Spleen (tissue), 11 donors: ENCODE results near the gene ADCY6. TPM values are rescaled to one million over a fixed set of nuclear protein-coding genes. Genes with fewer than 3 reads are reported as not detected.

Experiments used
- DNase-seq: peaks from one replicate; pipeline ENCODE4 v3.0.0-alpha.2; 2020
- H3K27ac ChIP-seq, 8 donors: fragments of 200-600 bp; sonication (generic) in 7 of 8; 1 replicate in 4 of 8; 2 replicates in 4 of 8; pipeline versions ENCODE4 v1.5.0 to v1.8.0; 2016 to 2021; ENCODE audit warnings: inconsistent platforms in 4 of 8, mild to moderate bottlenecking in 4 of 8, moderate library complexity in 1 of 8
- H3K27me3 ChIP-seq, 7 donors: fragments of 200-600 bp; sonication (generic) in 6 of 7; replicated peaks in 1 of 7; 1 replicate in 4 of 7; 2 replicates in 3 of 7; pipeline versions ENCODE4 v1.5.0 to v1.8.0; 2016 to 2021; ENCODE audit warnings: inconsistent platforms in 3 of 7, mild to moderate bottlenecking in 1 of 7
- H3K36me3 ChIP-seq, 6 donors: fragments of 200-600 bp; sonication (generic) in 5 of 6; 1 replicate in 4 of 6; 2 replicates in 2 of 6; pipeline versions ENCODE4 v1.5.0 to v1.8.0; 2016 to 2021; ENCODE audit warnings: inconsistent platforms in 2 of 6
- H3K4me1 ChIP-seq, 6 donors: fragments of 200-600 bp; sonication (generic) in 5 of 6; 1 replicate in 3 of 6; 2 replicates in 3 of 6; pipeline versions ENCODE4 v1.5.0 to v1.8.0; 2016 to 2021; ENCODE audit warnings: inconsistent platforms in 3 of 6
- H3K4me3 ChIP-seq, 8 donors: fragments of 200-600 bp; sonication (generic) in 7 of 8; 1 replicate in 4 of 8; 2 replicates in 4 of 8; pipeline versions ENCODE4 v1.5.0 to v1.8.0; 2016 to 2021; ENCODE audit warnings: inconsistent platforms in 4 of 8, mild to moderate bottlenecking in 4 of 8, moderate library complexity in 2 of 8
- H3K9me3 ChIP-seq, 8 donors: fragments of 200-600 bp; sonication (generic) in 7 of 8; 1 replicate in 4 of 8; 2 replicates in 4 of 8; pipeline versions ENCODE4 v1.5.0 to v1.8.0; 2016 to 2021; ENCODE audit warnings: inconsistent platforms in 4 of 8
- POLR2A ChIP-seq, 3 donors: fragments of 450-650 bp; IDR thresholded peaks; one replicate each; pipeline ENCODE4 v1.5.1; 2017; ENCODE audit warnings: antibody characterized with exemption in 3 of 3, mild to moderate bottlenecking in 1 of 3
- POLR2AphosphoS5 ChIP-seq, 3 donors: sonication (generic); formaldehyde crosslinking; IDR thresholded peaks; one replicate each; pipeline ENCODE4 v1.5.1; 2017; ENCODE audit warnings: antibody characterized with exemption in 3 of 3
- WGBS, 5 donors: extraction: QIAGEN DNeasy Blood & Tissue Kit in 3 of 5; methylation state at CpG; one replicate each; pipeline versions ENCODE4 v1.1.5 to v1.1.7; 2013 to 2018; 5-methylcytosine and 5-hydroxymethylcytosine counted together
- intact Hi-C: fragments of 100-400 bp; cut with DNase I; formaldehyde crosslinking; loops from one replicate; pipeline ENCODE4 v1.15.0; 2023; ENCODE audit warnings: low total_unique reads
- polyA plus RNA-seq, 3 donors: library from polyadenylated mRNA; stranded (reverse); fragments of 200-250 nt; gene quantifications; one replicate each; pipeline ENCODE4 v1.2.1, GENCODE V29; 2013
- total RNA-seq, 7 donors: library from RNA; depleted of rRNA in 3 of 7; stranded (reverse); fragments of >200 nt in 3 of 7; fragmentation: NEBNext Ultra II Directional in 4 of 7; extraction: Animal tissue kit (Norgen Biotek cat#: 25700) in 4 of 7; gene quantifications; one replicate each; pipeline versions ENCODE4 v1.1.0 to v1.2.1, GENCODE V29; 2016 to 2021
- TF ChIP-seq, protein P1 (sequence below), 11 experiments: fragments of 200-600 bp in 7 of 11; fragments of 450-650 bp in 4 of 11; sonication (generic) in 4 of 11; IDR thresholded peaks in 8 of 11; conservative IDR thresholded peaks in 3 of 11; 1 replicate in 7 of 11; 2 replicates in 4 of 11; pipeline versions ENCODE4 v1.4.0 to v1.8.0; 2016 to 2021; ENCODE audit warnings: antibody characterized with exemption in 11 of 11, inconsistent platforms in 4 of 11, mild to moderate bottlenecking in 1 of 11
- donor health status: healthy with polysubstance abuse.
- donor health status: DM: no; HTN: no; CAD: no; lungs with moderate emphysema.
- donor health status: DM: no; HTN: no; CAD: no.
- donor health status: Bipolar disorder and iron deficiency.
- donor health status: healthy.
- donor health status: DM: no; HTN: no; CAD: no.
- donor health status: DM: yes; HTN: yes; CAD: no.

The ADCY6 gene
- total and polyA plus RNA-seq, 10 donors, result 1.6 to 20.4 (median 13.7) TPM

DNA sequence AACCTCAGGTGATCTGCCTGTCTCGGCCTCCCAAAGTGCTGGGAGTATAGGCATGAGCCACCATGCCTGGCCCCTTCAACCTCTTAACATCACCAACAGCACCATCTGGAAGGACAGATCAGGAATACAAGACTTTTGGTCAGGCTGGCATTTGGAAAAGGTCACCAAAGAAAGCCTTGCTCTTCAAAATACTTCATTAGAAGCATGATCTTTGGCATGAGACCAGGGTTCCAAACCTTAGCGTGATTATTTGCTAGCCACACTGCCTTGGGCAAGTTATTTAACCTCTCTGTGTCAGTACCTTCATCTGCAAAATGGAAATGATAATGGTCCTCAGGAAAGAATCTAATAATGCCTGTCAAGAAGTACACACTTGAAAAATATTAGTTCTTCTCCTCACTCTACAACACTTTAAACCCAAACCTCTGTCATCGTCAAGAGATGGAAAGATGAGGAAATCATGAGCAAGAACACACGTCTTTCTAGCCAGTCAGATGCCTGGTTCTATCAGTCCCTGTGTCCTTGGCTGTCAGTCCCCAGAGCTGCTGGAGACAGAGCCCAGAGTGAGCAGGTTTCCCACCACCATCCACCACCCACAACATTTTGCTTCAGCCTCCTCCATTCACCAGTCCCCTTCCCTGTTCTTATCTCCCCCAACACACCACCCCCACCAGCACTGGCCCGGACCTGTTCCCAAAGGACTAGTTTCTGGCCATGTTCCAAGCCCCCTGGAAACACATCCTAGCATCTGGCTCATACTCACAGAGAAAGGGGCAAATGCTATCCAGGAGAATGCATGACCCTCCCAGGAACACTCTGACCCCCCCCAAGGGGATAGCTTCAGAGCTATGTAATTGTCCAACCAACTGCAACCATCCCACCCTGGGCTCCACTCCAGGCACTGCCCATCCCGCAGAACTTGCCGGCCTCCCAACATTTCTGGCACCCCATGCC is 2.0 kb downstream of the ADCY6 start:
- no peak for DNase-seq
- intact Hi-C loops, result no loop called here
- TF ChIP-seq, protein P1, sequence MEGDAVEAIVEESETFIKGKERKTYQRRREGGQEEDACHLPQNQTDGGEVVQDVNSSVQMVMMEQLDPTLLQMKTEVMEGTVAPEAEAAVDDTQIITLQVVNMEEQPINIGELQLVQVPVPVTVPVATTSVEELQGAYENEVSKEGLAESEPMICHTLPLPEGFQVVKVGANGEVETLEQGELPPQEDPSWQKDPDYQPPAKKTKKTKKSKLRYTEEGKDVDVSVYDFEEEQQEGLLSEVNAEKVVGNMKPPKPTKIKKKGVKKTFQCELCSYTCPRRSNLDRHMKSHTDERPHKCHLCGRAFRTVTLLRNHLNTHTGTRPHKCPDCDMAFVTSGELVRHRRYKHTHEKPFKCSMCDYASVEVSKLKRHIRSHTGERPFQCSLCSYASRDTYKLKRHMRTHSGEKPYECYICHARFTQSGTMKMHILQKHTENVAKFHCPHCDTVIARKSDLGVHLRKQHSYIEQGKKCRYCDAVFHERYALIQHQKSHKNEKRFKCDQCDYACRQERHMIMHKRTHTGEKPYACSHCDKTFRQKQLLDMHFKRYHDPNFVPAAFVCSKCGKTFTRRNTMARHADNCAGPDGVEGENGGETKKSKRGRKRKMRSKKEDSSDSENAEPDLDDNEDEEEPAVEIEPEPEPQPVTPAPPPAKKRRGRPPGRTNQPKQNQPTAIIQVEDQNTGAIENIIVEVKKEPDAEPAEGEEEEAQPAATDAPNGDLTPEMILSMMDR (IDR thresholded peaks at IDR 0.05 in 8 of 11, conservative IDR thresholded peaks at IDR 0.05 in 3 of 11), result no peak
- no peak for TF ChIP-seq POLR2A (IDR thresholded peaks at IDR 0.05)
- TF ChIP-seq POLR2AphosphoS5 (IDR thresholded peaks at IDR 0.05), result no peak

DNA sequence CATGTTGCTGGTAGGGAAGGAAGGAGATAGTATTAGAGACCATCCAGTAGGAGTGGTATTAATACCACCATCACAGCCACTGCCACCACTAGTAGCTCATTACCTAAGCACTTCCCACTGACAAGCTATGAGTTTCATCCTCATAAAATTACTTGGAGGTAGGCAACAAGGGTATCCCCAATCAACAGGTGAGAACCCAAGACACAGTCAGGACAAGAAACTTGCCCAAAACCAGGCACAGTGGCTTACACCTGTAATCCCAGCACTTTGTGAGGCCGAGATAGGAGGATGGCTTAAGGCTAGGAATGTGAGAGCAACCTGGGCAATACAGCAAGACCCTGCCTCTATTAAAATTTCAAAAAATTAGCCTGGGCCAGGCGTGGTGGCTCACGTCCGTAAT is 5.5 kb downstream of the ADCY6 start:
- no peak overlapping the region for H3K4me3 ChIP-seq
- no peak for DNase-seq
- no peak overlapping the region for H3K27ac ChIP-seq
- TF ChIP-seq POLR2A (IDR thresholded peaks at IDR 0.05), result no peak
- no peak for TF ChIP-seq POLR2AphosphoS5 (IDR thresholded peaks at IDR 0.05)
- TF ChIP-seq, protein P1 (IDR thresholded peaks at IDR 0.05 in 8 of 11, conservative IDR thresholded peaks at IDR 0.05 in 3 of 11), result no peak
- 84 to 96% (median 94%) methylated on average over 4 of the region's 4 CpGs for WGBS, 5 donors
- peaks cover 0 to 17% (median 0%) of the 10 kb centered on the region in 7 donors for H3K27me3 ChIP-seq
- intact Hi-C loops, result no loop called here
- peaks cover 0 to 21% (median 10%) of the 10 kb centered on the region in 6 donors for H3K4me1 ChIP-seq
- peaks cover 0 to 10% (median 3%) of the 10 kb centered on the region in 6 donors for H3K36me3 ChIP-seq
- no peaks in the 10 kb centered on the region for H3K9me3 ChIP-seq

More for the DNA sequence above, 2.0 kb downstream of the ADCY6 start:
- Histone ChIP-seq H3K9me3 (no peaks in the 10 kb centered on the region), H3K27ac (peak overlapping the region in 1 of 8 donors; percentile 62), H3K36me3 (peaks cover 0 to 10% (median 3%) of the 10 kb centered on the region in 6 donors), H3K4me1 (peaks cover 0 to 32% (median 23%) of the 10 kb centered on the region in 6 donors), H3K4me3 (peak overlapping the region in 2 of 8 donors; percentile 74 to 80), H3K27me3 (peaks cover 0 to 48% (median 13%) of the 10 kb centered on the region in 7 donors)
- 66 to 76% (median 71%) methylated on average over 7 of the region's 7 CpGs for WGBS, 5 donors

DNA sequence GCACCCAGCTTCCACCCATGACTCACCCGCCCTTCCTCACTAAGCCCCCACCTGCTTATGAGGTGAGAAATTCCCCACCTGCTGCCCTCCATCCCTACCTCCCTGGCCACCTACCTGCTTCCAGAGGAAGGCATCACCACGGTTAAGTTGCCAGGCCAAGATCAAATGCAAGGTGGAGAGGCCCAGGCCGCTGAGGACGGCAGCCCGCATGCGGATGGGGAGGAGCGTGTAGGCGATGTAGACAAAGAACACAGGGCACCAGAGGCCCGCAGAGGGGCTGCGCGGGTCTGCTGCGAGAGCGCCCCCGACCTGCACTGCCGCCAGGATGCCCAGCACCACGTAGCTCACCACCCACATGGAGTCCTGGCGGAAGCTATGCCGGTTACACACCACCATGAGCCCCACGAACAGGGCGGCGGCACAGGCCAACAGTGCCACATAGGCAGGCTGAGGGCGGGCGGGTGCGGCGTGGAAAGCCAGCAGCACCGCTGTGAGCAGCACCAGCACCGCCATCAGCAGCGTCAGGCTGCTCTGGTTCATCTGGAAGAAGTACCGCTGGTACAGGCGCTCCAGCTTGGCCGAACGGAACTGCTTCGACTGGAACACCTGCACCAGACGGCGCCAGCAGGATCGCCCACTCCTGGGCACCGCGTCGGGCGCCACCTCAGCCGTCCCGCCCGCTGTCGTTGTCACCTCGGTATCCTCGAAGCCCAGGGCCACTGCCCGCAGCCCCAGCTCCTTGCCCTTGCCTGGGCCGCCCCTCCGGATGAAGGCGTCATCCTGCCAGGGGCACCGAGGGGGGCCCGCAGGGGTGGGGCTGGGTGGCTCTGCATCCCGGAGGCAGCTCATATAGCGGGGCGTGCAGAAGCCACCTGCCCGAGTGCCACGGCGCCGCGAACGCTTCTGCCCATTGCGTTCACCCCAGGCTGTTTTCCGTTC is 6.2 kb downstream of the ADCY6 start:
- intact Hi-C loops, result no loop called here
- H3K27ac ChIP-seq, result no peak overlapping the region
- WGBS, 5 donors, result 93 to 97% (median 94%) methylated on average over 36 to 63 of the region's 63 CpGs

More for the DNA sequence above, 6.2 kb downstream of the ADCY6 start:
- Histone ChIP-seq H3K9me3 (no peaks in the 10 kb centered on the region), H3K4me1 (peaks cover 0 to 14% (median 7%) of the 10 kb centered on the region in 6 donors), H3K4me3 (no peak overlapping the region), H3K36me3 (peaks cover 0 to 10% (median 3%) of the 10 kb centered on the region in 6 donors), H3K27me3 (peaks cover 0 to 9% (median 0%) of the 10 kb centered on the region in 7 donors)
- DNase-seq, result no peak
- TF ChIP-seq, protein P1 (IDR thresholded peaks at IDR 0.05 in 8 of 11, conservative IDR thresholded peaks at IDR 0.05 in 3 of 11), result no peak
- no peak for TF ChIP-seq POLR2A (IDR thresholded peaks at IDR 0.05)
- no peak for TF ChIP-seq POLR2AphosphoS5 (IDR thresholded peaks at IDR 0.05)
